GM18507 (cell line): Measurements from ENCODE around the gene PROM1.

Source experiments
- DNase-seq: peaks from one replicate; pipeline ENCODE4 v3.0.0; 2011; ENCODE audit warnings: low read depth; ENCODE audit not compliant: insufficient read length; ENCODE audit errors: extremely low spot score
- FAIRE-seq: peaks from 2 replicates; lab custom pipeline; 2011; peaks lifted over from hg19 to GRCh38; lab: Jason Lieb, UNC

The PROM1 gene

DNA sequence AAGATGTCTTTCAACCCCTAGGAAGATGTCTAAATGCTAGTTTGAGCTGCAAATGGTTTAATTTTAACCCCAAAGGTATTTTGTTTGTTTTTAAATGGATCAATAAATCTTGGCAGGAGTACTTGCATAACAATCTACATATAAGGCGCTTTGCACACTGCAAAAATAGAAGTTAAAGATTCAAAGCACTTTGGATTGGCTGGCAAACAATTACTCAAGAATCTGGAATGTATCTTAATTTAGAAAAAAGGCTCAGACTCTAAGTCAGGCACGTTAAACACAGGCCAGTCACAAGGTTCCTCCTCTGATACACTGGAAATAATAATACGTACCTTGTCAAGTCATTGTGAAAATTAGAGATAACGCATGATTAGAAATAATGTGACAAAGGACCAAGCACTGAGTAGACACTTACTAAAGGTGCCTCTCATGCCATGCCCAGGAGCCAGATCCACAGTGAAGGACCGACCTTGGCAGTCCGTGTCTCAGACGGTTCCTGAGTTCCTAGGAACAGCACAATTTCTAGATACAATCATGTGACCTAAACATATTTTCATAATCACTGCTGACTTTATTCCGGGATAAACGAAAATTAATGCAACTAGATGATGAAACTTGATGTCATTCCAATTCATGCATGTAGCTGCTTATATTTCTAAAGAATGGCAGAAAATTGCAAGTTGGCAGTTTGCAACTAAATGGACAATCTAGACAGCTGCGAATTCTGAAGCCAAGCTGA, 49.6 kb downstream of the PROM1 start:
- DNase-seq, result no peak
- no peak for FAIRE-seq

DNA sequence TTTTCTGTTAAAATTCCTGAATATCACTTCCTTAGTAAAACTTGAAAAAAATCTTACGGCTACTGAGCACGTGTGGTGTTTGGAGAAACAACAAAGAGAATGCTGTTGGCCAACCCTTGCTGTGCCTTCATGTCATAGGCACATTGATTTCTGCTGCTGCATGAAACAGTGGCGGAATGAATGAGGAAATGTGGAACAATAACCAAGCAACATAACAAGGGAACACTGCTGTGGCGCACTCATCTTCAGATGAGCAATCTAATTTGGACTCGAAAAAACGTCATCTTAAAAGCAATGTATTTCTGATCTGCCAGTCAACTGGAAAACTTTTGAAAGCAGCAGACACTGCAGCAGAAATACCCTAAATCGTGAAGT, 51.4 kb downstream of the PROM1 start:
- DNase-seq (no peak), FAIRE-seq (no peak)

DNA sequence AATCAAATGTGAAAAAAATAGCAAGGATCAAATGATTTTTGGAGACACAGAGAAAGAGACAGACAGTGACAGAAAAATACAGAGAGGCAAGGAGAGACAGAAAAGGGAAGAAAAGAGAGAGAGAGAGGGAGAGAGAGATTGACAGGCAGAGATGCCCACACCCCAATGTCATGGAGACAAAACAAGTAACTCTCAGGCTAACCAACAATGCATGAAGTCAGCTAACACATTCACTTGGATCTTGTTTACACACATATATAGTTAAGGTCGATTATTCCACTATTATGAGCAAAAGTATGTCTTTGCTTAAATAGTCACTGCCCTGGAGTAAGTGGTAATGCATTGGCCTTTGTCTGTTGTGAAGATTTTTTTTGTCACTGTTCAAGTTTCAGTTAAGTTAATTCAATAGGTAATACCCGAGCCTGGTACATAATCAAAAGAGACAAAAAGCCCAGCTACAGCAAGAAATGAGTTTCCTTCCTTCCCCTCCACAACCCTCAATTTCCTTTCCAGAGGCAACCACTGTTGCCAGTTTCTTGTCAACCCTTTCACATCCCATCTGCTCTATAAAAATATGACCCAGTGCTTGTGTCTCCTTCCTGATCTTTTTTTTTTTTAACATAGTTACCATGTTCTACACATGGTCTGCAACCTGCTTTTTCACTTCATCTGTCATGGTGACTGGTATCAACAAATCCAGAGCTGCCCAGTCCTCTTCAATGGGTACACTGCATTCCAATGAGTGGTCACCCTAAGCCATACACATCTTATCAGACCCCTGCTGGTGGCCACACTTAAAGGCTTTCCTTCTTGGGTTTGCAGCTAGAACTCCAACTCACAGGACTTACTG, 52.1 kb downstream of the PROM1 start:
- FAIRE-seq (no peak), DNase-seq (no peak)

- DNase-seq (no peak), FAIRE-seq (no peak)
These were observed 53.9 kb downstream of the PROM1 start for GRCh38 chr4:16029886-16030285.

- FAIRE-seq (no peak), DNase-seq (no peak)
These were observed 54.6 kb downstream of the PROM1 start for GRCh38 chr4:16029262-16029661.

DNA sequence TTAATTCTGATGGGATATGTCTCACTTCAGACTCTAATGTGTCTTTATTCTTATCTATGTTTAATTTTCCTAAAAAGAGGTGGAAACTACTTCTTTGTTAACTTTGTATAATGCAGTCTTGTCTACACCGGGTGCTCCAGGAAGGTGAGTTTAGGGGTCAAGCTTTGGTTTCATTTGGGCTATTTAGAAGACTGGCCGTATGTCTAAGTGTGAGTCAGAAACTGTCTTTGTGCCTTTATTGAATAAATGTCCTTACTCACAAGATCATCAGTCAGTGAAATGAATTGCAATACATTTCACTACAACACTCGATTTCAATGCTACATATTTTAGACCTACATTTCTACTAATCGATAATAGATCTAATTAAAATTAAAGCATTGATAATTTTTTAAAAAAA, 56.2 kb downstream of the PROM1 start:
- no peak for DNase-seq
- no peak for FAIRE-seq

- no peak for FAIRE-seq
These were observed 56.7 kb downstream of the PROM1 start for GRCh38 chr4:16027114-16027513.

GRCh38 chr4:16026160-16026761, 57.6 kb downstream of the PROM1 start:
- peak; percentile 65 for FAIRE-seq
- DNase-seq, result peak; percentile 26

More at GRCh38 chr4:16027114-16027513, 56.7 kb downstream of the PROM1 start:
- DNase-seq, result no peak

GRCh38 chr4:16025268-16025667, 58.6 kb downstream of the PROM1 start:
- no peak for DNase-seq
- no peak for FAIRE-seq

DNA sequence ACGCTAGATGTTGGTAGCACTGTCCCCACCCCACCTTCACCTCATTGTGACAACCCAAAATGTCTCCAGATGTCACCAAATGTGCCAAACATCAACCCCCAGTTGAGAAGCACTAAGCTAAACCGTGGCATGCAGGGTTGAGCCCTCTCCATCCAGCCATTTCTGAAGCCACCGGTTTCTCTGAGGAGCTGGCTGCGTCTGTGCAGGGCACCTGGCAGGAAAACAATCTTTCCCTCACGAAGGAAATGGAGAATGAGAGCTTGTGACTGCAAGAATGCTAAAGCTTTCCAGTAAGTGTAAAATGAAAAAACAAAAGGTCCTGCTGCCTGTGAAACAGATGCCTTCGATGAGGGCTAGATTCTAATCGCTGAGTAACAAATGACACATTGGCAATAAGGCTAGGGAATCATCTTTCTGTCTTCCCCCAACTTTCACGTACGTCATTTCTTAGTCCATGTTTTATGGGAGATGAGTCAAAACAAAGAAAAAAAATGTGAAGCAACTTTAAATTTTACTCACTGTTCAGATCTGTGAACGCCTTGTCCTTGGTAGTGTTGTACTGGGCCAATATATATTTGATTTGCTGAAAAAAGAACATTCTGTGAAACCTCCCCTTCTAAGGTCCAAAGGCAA, 59.9 kb downstream of the PROM1 start:
- FAIRE-seq, result no peak
- DNase-seq, result no peak

DNA sequence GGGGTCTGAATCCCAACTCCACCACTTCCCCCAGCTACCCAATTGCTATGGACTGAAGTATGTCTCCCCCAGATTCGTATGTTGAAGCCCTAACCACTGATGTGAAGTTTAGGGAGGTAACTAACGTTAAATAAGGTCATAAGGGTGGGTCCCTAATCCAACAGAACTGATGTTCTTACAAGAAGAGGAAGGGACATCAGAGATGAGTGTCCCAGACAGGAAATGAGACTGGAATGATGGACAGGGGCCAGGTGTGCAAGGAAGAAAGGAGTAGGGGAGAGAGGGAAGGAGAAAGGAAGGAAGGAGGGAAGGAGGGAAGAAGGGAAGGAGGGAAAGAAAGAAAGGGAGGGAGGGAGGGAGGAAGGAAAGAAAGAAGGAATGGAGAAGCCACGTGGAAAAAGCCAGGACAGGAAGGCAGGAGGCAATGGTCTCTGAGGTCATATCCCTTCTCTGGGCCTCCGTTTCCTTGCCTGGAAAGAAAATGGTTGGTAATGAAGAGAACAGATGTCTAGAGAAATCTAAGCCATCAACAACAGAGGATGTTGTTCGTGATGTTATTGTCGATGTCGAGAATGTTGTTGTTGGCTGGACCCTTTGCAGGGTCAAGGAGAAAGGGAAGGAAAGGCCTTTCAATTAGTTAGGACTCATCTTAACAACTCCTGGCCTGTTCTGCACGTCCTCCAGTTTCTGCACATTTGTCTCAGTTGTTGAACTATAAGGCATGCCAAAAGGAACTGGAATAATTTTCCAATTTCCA, 61.8 kb downstream of the PROM1 start:
- FAIRE-seq (no peak), DNase-seq (no peak)

DNA sequence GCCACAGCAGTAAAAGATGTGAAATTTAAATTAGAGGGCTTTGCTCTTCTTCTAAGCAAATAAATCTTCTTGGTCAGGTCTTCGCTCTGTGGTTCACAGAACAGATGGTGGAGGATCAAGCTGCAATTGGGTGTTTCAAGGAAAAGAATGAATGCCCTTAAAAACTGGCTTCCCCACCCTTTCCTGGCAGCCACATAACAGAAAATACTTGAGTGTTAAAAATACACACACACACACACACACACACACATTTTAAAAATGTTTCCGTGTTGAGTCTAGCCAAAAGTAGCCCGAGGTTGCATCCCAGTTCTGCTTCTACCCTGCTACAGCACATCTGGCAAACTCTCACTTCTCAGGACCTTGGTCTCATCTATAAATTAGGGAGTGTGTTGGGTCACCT, 64.2 kb downstream of the PROM1 start:
- no peak for FAIRE-seq
- DNase-seq, result no peak

DNA sequence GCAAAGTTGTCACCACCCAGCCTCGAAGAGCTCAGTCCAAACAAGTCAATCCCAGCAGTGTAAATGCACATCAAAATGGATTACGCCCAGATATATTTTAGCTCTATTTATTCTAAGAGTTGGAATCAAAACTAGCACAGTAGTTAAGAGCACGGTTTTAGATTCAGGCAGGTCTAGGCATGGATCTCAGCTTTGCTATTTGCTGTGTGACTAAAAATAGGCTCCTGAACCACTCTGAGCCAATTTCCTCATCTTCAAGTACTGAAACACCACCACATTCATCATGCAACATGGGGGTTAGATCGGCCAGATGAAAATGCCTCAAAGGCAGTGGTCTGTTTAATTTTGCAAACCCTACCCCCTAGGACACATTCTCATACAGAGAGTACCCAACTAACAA, 65.0 kb downstream of the PROM1 start:
- no peak for FAIRE-seq
- no peak for DNase-seq

GRCh38 chr4:16018061-16018676, 65.7 kb downstream of the PROM1 start:
- no peak for FAIRE-seq

DNA sequence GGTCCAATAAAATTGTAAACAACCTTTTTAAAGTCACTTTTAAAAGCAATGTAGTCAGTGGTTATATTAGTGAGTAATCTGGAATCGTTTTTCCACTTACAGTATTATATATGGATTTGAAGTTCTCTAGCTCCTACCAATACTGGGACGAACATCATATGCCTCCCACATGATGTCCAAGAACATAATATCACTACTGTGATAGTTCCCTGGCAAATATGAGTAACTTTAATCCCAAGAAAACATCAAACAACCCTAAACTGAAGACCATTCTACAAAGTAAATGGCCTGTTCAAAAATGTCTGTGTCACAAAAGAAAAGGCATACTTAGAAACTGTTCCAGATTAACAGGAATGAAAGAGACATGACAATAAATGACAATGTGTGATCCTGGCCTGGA, 67.3 kb downstream of the PROM1 start:
- no peak for DNase-seq
- FAIRE-seq, result no peak

More at GRCh38 chr4:16018061-16018676, 65.7 kb downstream of the PROM1 start:
- DNase-seq, result no peak

DNA sequence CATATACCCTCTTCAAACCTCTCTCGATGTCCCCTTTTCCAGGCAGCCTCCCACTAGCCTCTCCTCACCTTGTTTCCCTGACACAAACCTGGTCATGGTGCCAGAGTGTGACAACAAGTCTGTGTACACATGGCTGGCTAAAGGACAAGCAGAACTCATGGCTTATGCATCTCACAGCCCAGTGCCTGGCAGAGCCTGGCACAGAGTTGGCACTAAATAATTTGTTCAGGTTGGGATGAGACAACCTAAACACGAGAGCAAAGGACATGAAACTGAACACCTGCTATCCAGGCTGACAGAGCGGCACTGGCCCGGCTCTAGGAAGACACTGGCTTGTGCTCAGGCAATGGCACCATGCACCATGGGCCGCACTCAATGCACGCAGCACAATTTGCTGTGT, 72.7 kb downstream of the PROM1 start:
- DNase-seq (no peak), FAIRE-seq (no peak)

- no peak for FAIRE-seq
These were observed 74.7 kb downstream of the PROM1 start for GRCh38 chr4:16009153-16009552.

GRCh38 chr4:16007471-16008095, 76.2 kb downstream of the PROM1 start:
- FAIRE-seq (no peak), DNase-seq (no peak)

More at GRCh38 chr4:16009153-16009552, 74.7 kb downstream of the PROM1 start:
- DNase-seq, result no peak
